ENCODE data around the gene VSIG10L.

Gene VSIG10L

DNA sequence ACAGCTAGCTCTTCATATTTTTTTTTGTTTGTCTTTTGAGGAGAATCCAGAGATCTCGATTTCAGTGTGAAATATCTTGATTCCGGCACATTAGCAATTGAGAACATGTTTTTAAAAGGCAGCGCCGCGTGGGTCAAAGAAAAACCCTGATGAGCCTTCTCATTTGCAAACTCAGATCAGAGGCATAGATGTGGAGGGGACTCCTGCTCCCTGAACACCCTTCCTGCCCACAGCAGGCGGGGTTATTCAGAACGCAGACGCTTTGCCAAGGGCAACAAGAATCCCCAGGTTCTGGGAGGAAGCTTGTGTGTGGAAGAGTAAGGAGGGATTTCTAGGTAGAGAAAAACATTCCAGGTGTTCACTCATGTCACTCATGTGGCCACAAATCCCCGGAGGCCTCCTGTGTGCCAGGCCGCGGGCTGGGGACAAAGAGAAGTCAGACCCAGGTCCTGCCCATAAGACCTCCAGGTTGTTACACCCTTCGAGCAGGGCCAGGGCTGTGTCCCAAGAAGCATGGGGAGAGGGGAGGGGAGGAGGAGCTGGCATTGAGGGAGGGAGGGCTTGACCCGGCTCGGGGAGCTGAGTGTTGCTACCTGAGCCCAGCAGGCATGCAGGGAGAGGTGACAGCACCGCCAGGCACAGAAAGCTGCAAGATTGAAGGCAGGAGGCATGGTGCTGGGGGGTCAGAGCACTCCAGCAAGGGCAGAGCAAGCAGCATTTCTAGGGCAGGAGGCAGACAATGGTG lies 46.4 kb downstream of the VSIG10L start:
- TF ChIP-seq, protein P1, sequence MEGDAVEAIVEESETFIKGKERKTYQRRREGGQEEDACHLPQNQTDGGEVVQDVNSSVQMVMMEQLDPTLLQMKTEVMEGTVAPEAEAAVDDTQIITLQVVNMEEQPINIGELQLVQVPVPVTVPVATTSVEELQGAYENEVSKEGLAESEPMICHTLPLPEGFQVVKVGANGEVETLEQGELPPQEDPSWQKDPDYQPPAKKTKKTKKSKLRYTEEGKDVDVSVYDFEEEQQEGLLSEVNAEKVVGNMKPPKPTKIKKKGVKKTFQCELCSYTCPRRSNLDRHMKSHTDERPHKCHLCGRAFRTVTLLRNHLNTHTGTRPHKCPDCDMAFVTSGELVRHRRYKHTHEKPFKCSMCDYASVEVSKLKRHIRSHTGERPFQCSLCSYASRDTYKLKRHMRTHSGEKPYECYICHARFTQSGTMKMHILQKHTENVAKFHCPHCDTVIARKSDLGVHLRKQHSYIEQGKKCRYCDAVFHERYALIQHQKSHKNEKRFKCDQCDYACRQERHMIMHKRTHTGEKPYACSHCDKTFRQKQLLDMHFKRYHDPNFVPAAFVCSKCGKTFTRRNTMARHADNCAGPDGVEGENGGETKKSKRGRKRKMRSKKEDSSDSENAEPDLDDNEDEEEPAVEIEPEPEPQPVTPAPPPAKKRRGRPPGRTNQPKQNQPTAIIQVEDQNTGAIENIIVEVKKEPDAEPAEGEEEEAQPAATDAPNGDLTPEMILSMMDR (IDR thresholded peaks at IDR 0.05; ENCODE audit: low read depth, low read length, missing control alignments), result no peak
- no peak overlapping the region for H3K4me3 ChIP-seq (ENCODE audit: low read depth, low read length)
- DNase-seq (ENCODE audit: low read depth), result no peak

DNA sequence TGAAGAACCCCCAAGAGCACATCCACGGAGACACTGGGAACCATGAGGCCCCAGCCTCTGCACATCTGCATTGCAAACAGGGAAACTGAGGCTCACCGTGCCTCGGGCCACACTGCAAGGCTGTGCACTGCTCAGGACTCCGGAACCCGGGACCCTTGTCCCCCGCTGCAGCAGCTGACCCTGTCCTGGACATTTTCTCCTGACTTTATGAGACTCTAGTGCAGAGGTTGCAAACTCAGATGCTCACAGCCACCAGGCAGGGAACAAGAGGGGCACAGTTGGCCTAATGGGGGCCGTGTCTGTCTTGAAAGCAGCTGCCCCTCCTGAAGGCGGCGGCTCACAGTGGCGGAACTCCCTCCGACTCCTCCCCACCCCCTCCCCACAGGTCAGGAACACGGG lies 47.0 kb downstream of the VSIG10L start:
- H3K4me3 ChIP-seq (ENCODE audit: low read depth, low read length), result no peak overlapping the region
- TF ChIP-seq, protein P1 (IDR thresholded peaks at IDR 0.05; ENCODE audit: low read depth, low read length, missing control alignments), result no peak
- no peak for DNase-seq (ENCODE audit: low read depth)

DNA sequence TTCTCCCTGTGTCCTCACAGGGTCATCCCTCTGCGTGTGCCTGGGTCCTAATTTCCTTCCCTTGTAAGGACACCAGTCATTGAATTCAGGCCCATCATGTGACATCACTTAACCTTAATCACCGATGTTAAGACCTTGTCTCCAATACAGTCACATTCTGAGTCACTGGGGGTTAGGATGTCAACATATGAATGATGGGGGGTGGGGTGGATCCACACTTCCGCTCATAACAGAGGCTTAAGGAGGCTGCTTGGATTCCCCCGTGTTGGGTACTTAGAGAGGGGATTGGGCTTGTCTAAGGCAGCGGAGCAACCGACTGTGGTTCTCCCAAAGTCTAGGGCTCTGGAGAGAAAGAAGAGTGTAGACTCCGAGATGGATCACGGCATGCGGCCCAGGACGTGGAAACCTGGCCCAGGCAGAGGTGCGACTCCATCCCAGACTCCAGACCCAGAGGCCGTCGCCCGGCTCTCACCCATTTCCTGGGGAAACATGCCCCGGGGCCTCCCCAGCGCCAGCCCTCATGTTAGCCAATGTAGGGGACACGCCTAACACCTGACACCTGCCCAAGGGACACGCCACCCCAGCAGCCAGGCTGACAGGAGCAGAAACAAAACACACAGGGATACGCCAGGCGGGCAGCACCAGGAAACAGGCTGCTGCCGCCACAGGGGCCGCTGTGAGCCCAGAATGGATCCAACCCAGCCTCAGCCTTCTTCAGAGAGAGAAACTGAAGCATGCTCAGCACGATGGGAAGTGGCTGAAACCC lies 47.5 kb downstream of the VSIG10L start:
- DNase-seq (ENCODE audit: low read depth), result no peak
- H3K4me3 ChIP-seq (ENCODE audit: low read depth, low read length), result no peak overlapping the region
- TF ChIP-seq, protein P1 (IDR thresholded peaks at IDR 0.05; ENCODE audit: low read depth, low read length, missing control alignments), result no peak

DNA sequence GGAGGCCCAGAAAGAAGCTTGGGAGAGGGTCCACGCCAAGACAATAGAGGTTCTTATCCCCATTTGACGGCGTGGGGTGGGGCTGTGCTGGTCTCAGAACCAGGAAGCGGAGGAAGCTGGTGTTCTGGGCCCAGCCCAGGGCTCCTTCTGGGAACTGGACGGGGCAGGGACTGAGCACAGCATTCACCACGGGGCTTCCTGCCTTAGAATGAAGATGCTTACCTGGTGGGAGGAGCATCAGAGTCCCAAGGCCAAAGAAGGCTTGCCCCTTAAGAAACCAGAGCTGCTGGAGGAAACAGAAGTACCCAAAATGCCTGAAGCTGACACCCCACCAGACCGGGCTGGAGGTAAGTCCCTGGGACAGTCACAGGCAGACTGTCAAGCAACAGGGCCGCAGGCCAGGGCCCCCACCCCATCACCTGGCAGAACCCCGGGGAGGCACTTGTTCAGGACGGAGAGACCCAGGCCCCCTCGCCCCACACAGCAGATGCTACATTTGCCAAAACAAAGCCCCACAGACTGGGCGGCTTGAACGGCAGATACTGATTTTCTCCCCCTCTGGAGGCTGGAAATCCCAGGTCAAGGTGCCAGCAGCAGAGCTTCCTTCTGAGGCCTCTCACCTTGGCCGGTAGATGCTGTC lies 48.2 kb downstream of the VSIG10L start:
- no peak overlapping the region for H3K4me3 ChIP-seq (ENCODE audit: low read depth, low read length)
- no peak for DNase-seq (ENCODE audit: low read depth)
- TF ChIP-seq, protein P1 (IDR thresholded peaks at IDR 0.05; ENCODE audit: low read depth, low read length, missing control alignments), result no peak

DNA sequence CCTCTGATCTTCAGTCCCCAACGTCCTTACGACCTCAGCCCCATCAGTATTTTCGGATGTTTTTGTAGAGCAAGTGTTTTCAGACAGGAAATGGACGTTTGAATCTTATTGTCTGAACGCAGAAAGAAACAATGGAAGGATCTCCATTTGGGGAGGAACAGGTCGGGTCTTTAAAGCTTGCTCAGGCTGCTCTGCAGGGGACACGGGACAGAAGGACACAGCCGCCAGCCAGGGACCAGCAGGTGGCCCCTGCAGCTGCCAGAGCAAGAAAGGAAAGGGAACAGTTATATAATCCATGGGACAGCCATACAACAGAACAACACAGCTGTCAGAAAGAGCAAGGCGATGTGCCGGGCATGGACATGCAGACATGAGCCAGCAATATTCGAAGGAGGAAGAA lies 49.0 kb downstream of the VSIG10L start:
- no peak for DNase-seq (ENCODE audit: low read depth)
- TF ChIP-seq, protein P1 (IDR thresholded peaks at IDR 0.05; ENCODE audit: low read depth, low read length, missing control alignments), result no peak
- no peak overlapping the region for H3K4me3 ChIP-seq (ENCODE audit: low read depth, low read length)

DNA sequence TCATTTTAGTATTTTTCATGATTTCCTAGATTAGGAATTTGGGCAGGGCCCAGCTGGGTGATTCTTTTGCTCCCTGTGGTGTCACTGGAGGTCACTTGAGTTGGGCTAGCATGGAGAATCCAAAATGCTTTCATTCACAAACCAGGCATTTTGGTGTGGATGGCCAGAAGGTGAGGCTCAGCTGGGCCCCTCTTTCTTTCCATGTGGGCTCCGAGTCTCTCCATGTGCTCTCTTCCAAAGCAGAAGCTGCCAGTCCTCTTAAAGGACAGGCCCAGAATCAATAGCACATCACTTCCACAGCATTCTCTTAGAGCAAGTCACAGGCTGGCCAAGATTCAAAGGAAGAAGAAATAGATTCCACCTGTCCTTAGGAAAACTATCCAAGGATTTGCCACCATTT lies 52.3 kb downstream of the VSIG10L start:
- DNase-seq (ENCODE audit: low read depth), result no peak
- TF ChIP-seq, protein P1 (IDR thresholded peaks at IDR 0.05; ENCODE audit: low read depth, low read length, missing control alignments), result no peak
- no peak overlapping the region for H3K4me3 ChIP-seq (ENCODE audit: low read depth, low read length)
